Vagina (tissue), 2 donors: ENCODE measurements around the gene KLHL13. TPM values are rescaled to one million over a fixed set of nuclear protein-coding genes. Genes with fewer than 3 reads are reported as not detected.

Experiments used
- DNase-seq, 2 donors: peaks; one replicate each; pipeline ENCODE4 v3.0.0-alpha.2; 2017; ENCODE audit errors: extremely low spot score in 2 of 2
- H3K27ac ChIP-seq: fragments of 200-600 bp; sonication (generic); one replicate; pipeline ENCODE4 v1.5.1; 2019
- H3K27me3 ChIP-seq: fragments of 200-600 bp; sonication (generic); one replicate; pipeline ENCODE4 v1.5.1; 2019
- H3K36me3 ChIP-seq, 2 donors: fragments of 200-600 bp; sonication (generic); one replicate each; pipeline ENCODE4 v1.5.1; 2017 to 2019
- H3K4me1 ChIP-seq: fragments of 200-600 bp; sonication (generic); one replicate; pipeline ENCODE4 v1.5.1; 2019
- H3K4me3 ChIP-seq, 2 donors: fragments of 200-600 bp; sonication (generic); 1 replicate in 1 of 2; 2 replicates in 1 of 2; pipeline ENCODE4 v1.5.1; 2016 to 2019
- H3K9me3 ChIP-seq: fragments of 200-600 bp; sonication (generic); one replicate; pipeline ENCODE4 v1.5.1; 2019
- POLR2A ChIP-seq, 2 donors: fragments of 450-650 bp; IDR thresholded peaks; one replicate each; pipeline ENCODE4 v1.6.1; 2017; ENCODE audit warnings: antibody characterized with exemption in 2 of 2, mild to moderate bottlenecking in 2 of 2, moderate library complexity in 2 of 2
- POLR2AphosphoS5 ChIP-seq, 2 donors: sonication (generic); formaldehyde crosslinking; IDR thresholded peaks; one replicate each; pipeline ENCODE4 v1.9.0; 2017; ENCODE audit warnings: antibody characterized with exemption in 2 of 2, mild to moderate bottlenecking in 2 of 2, low read depth in 1 of 2; ENCODE audit not compliant: insufficient read depth in 1 of 2
- intact Hi-C: fragments of 100-400 bp; cut with DNase I; formaldehyde crosslinking; loops from one replicate; pipeline ENCODE4 v1.15.1; 2023
- total RNA-seq: library from RNA; depleted of rRNA; stranded (reverse); fragments of >200 nt; gene quantifications from one replicate; pipeline ENCODE4 v1.2.3, GENCODE V29; 2016
- TF ChIP-seq, protein P1 (sequence below), 3 experiments: fragments of 450-650 bp in 2 of 3; fragments of 200-600 bp in 1 of 3; sonication (generic) in 1 of 3; IDR thresholded peaks; one replicate each; pipeline ENCODE4 v1.5.1; 2017 to 2019; ENCODE audit warnings: antibody characterized with exemption in 3 of 3, mild to moderate bottlenecking in 2 of 3, moderate library complexity in 2 of 3

Gene KLHL13
- total RNA-seq, 1 donor from 2014 or later: 10.6 TPM

DNA sequence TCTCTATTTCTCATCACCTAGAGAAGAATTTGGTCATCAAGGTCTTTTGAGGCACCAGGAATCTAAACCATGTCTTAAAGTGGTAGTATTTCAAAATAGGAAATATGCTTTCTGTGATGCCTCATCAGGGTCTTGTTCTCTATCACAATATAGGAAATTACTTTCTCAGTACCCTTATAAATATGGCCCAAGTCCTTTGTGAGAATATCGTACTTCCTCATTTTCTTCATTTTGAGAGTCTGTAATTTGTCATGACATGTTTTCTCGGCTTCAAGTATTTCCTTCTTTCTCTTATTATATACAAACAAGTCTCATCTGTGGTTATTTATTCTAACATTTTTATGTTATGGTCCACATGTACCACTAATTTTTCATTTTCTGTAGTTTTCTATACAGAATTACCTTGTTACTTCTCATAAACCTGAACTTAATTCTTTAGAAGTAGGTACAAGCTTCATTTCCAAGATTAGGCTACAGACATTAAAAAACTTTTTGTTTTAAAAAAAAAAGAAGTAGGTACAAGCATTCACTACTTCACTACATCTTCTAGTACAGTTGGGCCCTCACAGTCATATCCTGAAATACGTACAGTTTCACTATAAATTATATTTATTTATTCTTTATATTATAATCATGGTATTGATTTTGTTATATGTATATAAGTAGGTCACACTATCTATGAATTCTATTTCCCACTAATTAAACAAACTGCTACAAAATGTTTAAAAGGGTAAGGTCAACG, 54.4 kb downstream of the KLHL13 start:
- Histone ChIP-seq H3K9me3 (no peaks in the 10 kb centered on the region), H3K27me3 (no peaks in the 10 kb centered on the region), H3K36me3 (no peaks in the 10 kb centered on the region), H3K27ac (no peak overlapping the region), H3K4me1 (no peaks in the 10 kb centered on the region), H3K4me3 (no peak overlapping the region)
- intact Hi-C loops: no loop called here
- no peak for DNase-seq
- TF ChIP-seq POLR2A (IDR thresholded peaks at IDR 0.05) (no peak), POLR2AphosphoS5 (IDR thresholded peaks at IDR 0.05; ENCODE audit: insufficient read depth in 1 of 2, low read depth in 1 of 2) (no peak)
- TF ChIP-seq, protein P1, sequence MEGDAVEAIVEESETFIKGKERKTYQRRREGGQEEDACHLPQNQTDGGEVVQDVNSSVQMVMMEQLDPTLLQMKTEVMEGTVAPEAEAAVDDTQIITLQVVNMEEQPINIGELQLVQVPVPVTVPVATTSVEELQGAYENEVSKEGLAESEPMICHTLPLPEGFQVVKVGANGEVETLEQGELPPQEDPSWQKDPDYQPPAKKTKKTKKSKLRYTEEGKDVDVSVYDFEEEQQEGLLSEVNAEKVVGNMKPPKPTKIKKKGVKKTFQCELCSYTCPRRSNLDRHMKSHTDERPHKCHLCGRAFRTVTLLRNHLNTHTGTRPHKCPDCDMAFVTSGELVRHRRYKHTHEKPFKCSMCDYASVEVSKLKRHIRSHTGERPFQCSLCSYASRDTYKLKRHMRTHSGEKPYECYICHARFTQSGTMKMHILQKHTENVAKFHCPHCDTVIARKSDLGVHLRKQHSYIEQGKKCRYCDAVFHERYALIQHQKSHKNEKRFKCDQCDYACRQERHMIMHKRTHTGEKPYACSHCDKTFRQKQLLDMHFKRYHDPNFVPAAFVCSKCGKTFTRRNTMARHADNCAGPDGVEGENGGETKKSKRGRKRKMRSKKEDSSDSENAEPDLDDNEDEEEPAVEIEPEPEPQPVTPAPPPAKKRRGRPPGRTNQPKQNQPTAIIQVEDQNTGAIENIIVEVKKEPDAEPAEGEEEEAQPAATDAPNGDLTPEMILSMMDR (IDR thresholded peaks at IDR 0.05): no peak

DNA sequence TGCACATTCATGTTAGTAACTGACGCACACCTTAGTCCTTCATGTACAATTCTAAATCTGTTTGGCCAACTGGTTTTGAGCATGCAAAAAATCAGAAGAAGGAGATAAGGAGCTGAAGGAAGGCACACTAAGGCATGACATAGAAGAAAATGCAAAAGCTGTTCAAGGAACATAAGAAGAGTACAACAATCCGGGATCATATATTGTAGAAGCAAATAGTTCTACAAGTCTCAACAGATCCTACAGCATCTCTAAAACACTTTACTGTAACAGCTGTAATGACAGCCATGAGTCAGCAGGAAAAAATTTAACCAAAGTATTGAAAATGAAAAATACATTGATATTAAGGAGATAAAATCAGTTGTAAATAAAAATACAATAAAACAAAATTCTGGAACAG, 57.7 kb downstream of the KLHL13 start:
- intact Hi-C loops: no loop called here

DNA sequence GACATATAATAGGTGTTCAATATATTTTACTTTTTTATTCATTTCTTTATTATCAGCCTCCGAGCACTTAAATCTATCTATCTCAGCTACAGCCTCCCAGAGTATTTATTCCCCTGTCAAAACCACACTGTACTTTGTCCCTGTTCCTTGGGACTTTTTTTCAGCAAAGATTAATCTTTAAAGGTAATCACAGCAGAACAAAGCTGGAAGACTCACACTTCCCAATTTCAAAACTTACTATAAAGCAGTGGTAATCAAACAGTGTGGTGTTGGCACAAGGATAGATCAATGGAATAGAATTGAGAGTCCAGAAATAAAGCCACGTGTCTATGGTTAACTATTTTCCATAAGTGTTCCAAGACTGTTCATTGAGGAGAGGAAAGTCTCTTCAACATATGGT, 59.7 kb downstream of the KLHL13 start:
- intact Hi-C loops: no loop called here
- no peaks in the 10 kb centered on the region for H3K9me3 ChIP-seq
- H3K4me3 ChIP-seq: no peak overlapping the region
- H3K4me1 ChIP-seq: no peaks in the 10 kb centered on the region
- no peak overlapping the region for H3K27ac ChIP-seq
- H3K27me3 ChIP-seq: no peaks in the 10 kb centered on the region
- DNase-seq: no peak
- TF ChIP-seq POLR2A (IDR thresholded peaks at IDR 0.05) (no peak), POLR2AphosphoS5 (IDR thresholded peaks at IDR 0.05; ENCODE audit: insufficient read depth in 1 of 2, low read depth in 1 of 2) (no peak)
- TF ChIP-seq, protein P1 (IDR thresholded peaks at IDR 0.05): no peak
- no peaks in the 10 kb centered on the region for H3K36me3 ChIP-seq

More for the DNA sequence above, 57.7 kb downstream of the KLHL13 start:
- Histone ChIP-seq H3K36me3 (no peaks in the 10 kb centered on the region), H3K27me3 (no peaks in the 10 kb centered on the region), H3K4me3 (no peak overlapping the region), H3K9me3 (no peaks in the 10 kb centered on the region), H3K27ac (no peak overlapping the region), H3K4me1 (no peaks in the 10 kb centered on the region)
- TF ChIP-seq, protein P1 (IDR thresholded peaks at IDR 0.05): no peak
- TF ChIP-seq POLR2AphosphoS5 (IDR thresholded peaks at IDR 0.05; ENCODE audit: insufficient read depth in 1 of 2, low read depth in 1 of 2): no peak
- no peak for TF ChIP-seq POLR2A (IDR thresholded peaks at IDR 0.05)
- DNase-seq: no peak

DNA sequence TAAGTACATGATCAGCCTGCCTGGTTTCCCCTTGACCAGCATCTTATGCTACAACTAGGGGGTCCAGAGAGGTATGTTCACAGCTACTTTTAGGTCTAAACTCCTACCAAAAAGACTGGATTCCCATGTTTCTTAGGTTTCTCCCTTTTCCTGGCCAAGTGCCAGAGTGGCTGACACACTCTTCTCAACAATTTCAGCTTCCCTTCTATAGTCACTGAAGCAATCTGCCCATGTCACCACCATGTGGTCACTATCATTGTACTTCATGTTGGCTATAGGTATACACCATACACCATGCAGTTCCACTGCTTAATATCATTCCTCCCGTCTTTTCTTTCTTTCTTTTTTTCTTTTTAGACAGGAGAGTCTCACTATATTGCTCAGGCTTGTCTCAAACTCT, 66.9 kb downstream of the KLHL13 start:
- H3K9me3 ChIP-seq: no peaks in the 10 kb centered on the region
- H3K4me3 ChIP-seq: no peak overlapping the region
- H3K27me3 ChIP-seq: no peaks in the 10 kb centered on the region
- no peak for DNase-seq
- H3K36me3 ChIP-seq: no peaks in the 10 kb centered on the region
- no peaks in the 10 kb centered on the region for H3K4me1 ChIP-seq
- no peak overlapping the region for H3K27ac ChIP-seq
- intact Hi-C loops: no loop called here
- TF ChIP-seq POLR2AphosphoS5 (IDR thresholded peaks at IDR 0.05; ENCODE audit: insufficient read depth in 1 of 2, low read depth in 1 of 2): no peak
- TF ChIP-seq POLR2A (IDR thresholded peaks at IDR 0.05): no peak
- TF ChIP-seq, protein P1 (IDR thresholded peaks at IDR 0.05): no peak

DNA sequence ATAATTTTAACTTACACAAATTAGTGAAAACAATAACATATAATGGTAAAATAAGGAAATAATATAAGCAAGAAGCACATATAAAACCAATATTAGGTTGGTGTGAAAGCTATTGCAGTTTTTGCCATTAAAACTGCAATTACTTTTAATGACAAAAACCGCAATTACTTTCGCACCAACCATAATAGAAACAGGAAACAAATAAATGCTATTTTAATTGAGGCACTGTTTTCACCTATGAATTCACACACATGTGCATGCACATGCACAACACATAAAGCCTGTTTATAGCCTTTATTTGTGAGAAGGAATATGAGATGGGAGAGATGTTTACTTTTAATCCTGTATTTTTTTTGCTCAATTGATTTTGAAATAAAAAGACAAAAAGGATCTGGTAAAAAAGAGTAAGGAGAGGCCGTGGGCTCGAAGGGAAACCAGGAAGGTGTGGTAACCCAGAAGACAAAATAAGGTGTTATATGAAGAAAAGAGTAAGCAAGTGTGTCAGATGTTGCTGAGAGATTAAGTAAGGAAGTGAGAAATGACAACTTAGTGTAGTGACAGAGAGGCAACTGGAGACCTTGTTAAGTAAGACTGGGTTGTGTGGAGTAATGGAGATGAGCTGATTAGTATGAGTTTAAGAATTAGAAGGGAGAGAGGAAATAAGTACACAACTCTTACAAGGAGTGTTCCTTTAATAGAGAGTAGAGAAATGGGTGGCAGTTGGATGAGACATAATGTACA, 69.0 kb downstream of the KLHL13 start:
- Histone ChIP-seq H3K4me3 (no peak overlapping the region), H3K27ac (no peak overlapping the region), H3K9me3 (no peaks in the 10 kb centered on the region), H3K36me3 (no peaks in the 10 kb centered on the region), H3K27me3 (no peaks in the 10 kb centered on the region), H3K4me1 (no peaks in the 10 kb centered on the region)
- DNase-seq: no peak
- TF ChIP-seq, protein P1 (IDR thresholded peaks at IDR 0.05): no peak
- no peak for TF ChIP-seq POLR2A (IDR thresholded peaks at IDR 0.05)
- intact Hi-C loops: no loop called here
